Neural progenitor cell (in vitro differentiated cells): ENCODE measurements around the gene TMEM218. TPM values are rescaled to one million over a fixed set of nuclear protein-coding genes. Genes with fewer than 3 reads are reported as not detected.

Experiments used
- DNase-seq: peaks from one replicate; pipeline ENCODE4 v3.0.0-alpha.2; 2016; ENCODE audit warnings: low spot score
- H2AFZ ChIP-seq: fragments of 200-600 bp; sonication (generic); replicated peaks from 2 replicates; pipeline ENCODE4 v1.6.1; 2016; ENCODE audit warnings: antibody characterized with exemption
- H3F3A ChIP-seq: fragments of 200-600 bp; sonication (generic); 2 replicates; pipeline ENCODE4 v1.6.1; 2016; ENCODE audit warnings: antibody characterized with exemption, low read depth
- H3K27ac ChIP-seq: fragments of 200-600 bp; sonication (generic); 2 replicates; pipeline ENCODE4 v1.5.1; 2016; ENCODE audit warnings: mild to moderate bottlenecking
- H3K27me3 ChIP-seq: fragments of 200-600 bp; sonication (generic); 2 replicates; pipeline ENCODE4 v1.6.1; 2016; ENCODE audit warnings: mild to moderate bottlenecking, moderate library complexity
- H3K36me3 ChIP-seq: fragments of 200-600 bp; sonication (generic); 2 replicates; pipeline ENCODE4 v1.5.1; 2016
- H3K4me1 ChIP-seq: fragments of 200-600 bp; sonication (generic); 2 replicates; pipeline ENCODE4 v1.6.1; 2016; ENCODE audit warnings: mixed run types
- H3K4me2 ChIP-seq: fragments of 200-600 bp; sonication (generic); 2 replicates; pipeline ENCODE4 v1.6.1; 2016
- H3K4me3 ChIP-seq: fragments of 200-600 bp; sonication (generic); 2 replicates; pipeline ENCODE4 v1.5.1; 2016
- H3K79me2 ChIP-seq: fragments of 200-600 bp; sonication (generic); 2 replicates; pipeline ENCODE4 v1.6.1; 2016; ENCODE audit warnings: low read depth
- H3K9ac ChIP-seq: fragments of 200-600 bp; sonication (generic); 2 replicates; pipeline ENCODE4 v1.6.1; 2016
- H3K9me3 ChIP-seq: fragments of 200-600 bp; sonication (generic); 2 replicates; pipeline ENCODE4 v1.5.1; 2016; ENCODE audit warnings: low read depth
- H4K20me1 ChIP-seq: fragments of 200-600 bp; sonication (generic); 2 replicates; pipeline ENCODE4 v1.6.1; 2016; ENCODE audit warnings: low read depth
- H3K27ac Mint-ChIP-seq: 3 replicates; pipeline ENCODE4 v1.8.0; 2021; ENCODE audit warnings: mixed read lengths
- H3K27me3 Mint-ChIP-seq: 2 replicates; pipeline ENCODE4 v1.8.0; 2022; ENCODE audit warnings: low read depth, mild to moderate bottlenecking, inconsistent platforms, moderate library complexity, mixed read lengths; ENCODE audit not compliant: insufficient read depth
- H3K36me3 Mint-ChIP-seq: 3 replicates; pipeline ENCODE4 v1.8.0; 2021; ENCODE audit warnings: mixed read lengths
- H3K4me1 Mint-ChIP-seq: 3 replicates; pipeline ENCODE4 v1.8.0; 2021; ENCODE audit warnings: mixed read lengths
- H3K4me3 Mint-ChIP-seq: 3 replicates; pipeline ENCODE4 v1.8.0; 2021; ENCODE audit warnings: mild to moderate bottlenecking, moderate library complexity, mixed read lengths
- H3K9me3 Mint-ChIP-seq: 3 replicates; pipeline ENCODE4 v1.8.0; 2020; ENCODE audit warnings: mixed read lengths
- CTCF ChIP-seq: fragments of 200-600 bp; sonication (generic); IDR thresholded peaks from 2 replicates; pipeline ENCODE4 v1.5.1; 2017; ENCODE audit warnings: antibody characterized with exemption, mild to moderate bottlenecking
- EZH2 ChIP-seq: fragments of 200-600 bp; sonication (generic); IDR thresholded peaks from 2 replicates; pipeline ENCODE4 v1.6.1; 2017; ENCODE audit warnings: antibody characterized with exemption, mild to moderate bottlenecking, moderate library complexity
- EZH2phosphoT487 ChIP-seq: fragments of 200-600 bp; sonication (generic); IDR thresholded peaks from 2 replicates; pipeline ENCODE4 v1.6.1; 2017; ENCODE audit warnings: antibody characterized with exemption
- total RNA-seq: library from RNA; depleted of rRNA; stranded (reverse); fragments of >200 nt; gene quantifications from 2 replicates; pipeline ENCODE4 v1.2.3, GENCODE V29; 2015; ENCODE audit warnings: low replicate concordance

Gene TMEM218
- total RNA-seq, 1 donor from 2014 or later: 44.1 TPM

GRCh38 chr11:125100136-125100535 is 11.3 kb downstream of the TMEM218 start:
- Histone ChIP-seq H2AFZ (no peak overlapping the region), H3K4me3 (no peak overlapping the region), H3K9ac (no peak overlapping the region), H3K79me2 (peaks cover 3% of the 10 kb centered on the region), H3K9me3 (no peaks in the 10 kb centered on the region), H3K4me2 (no peak overlapping the region), H3K4me1 (peaks cover 4% of the 10 kb centered on the region), H3F3A (no peaks in the 10 kb centered on the region), H4K20me1 (no peaks in the 10 kb centered on the region), H3K27ac (no peak overlapping the region), H3K27me3 (no peaks in the 10 kb centered on the region), H3K36me3 (peaks cover 2% of the 10 kb centered on the region)
- no peak overlapping the region for H3K27ac Mint-ChIP-seq
- peaks cover 5% of the 10 kb centered on the region for H3K9me3 Mint-ChIP-seq
- DNase-seq: no peak
- H3K4me3 Mint-ChIP-seq: no peak overlapping the region
- H3K36me3 Mint-ChIP-seq: peaks cover 49% of the 10 kb centered on the region
- no peaks in the 10 kb centered on the region for H3K27me3 Mint-ChIP-seq
- H3K4me1 Mint-ChIP-seq: no peaks in the 10 kb centered on the region
- TF ChIP-seq EZH2phosphoT487 (no peak), EZH2 (no peak), CTCF (no peak)

- H3K9me3 Mint-ChIP-seq: no peaks in the 10 kb centered on the region
- peaks cover 31% of the 10 kb centered on the region for H3K36me3 Mint-ChIP-seq
- H3K4me1 Mint-ChIP-seq: peaks cover 23% of the 10 kb centered on the region
Observed at GRCh38 chr11:125094731-125095130, 16.7 kb downstream of the TMEM218 start.

GRCh38 chr11:125093502-125093901 is 17.9 kb downstream of the TMEM218 start:
- H3K4me2 ChIP-seq: no peak overlapping the region
- H2AFZ ChIP-seq: no peak overlapping the region
- TF ChIP-seq EZH2phosphoT487: no peak
- TF ChIP-seq CTCF: no peak
- TF ChIP-seq EZH2: no peak
- no peaks in the 10 kb centered on the region for H3K9me3 Mint-ChIP-seq
- peaks cover 23% of the 10 kb centered on the region for H3K4me1 Mint-ChIP-seq
- no peak overlapping the region for H3K27ac Mint-ChIP-seq
- H3K36me3 ChIP-seq: peaks cover 5% of the 10 kb centered on the region
- H3K4me3 ChIP-seq: no peak overlapping the region
- DNase-seq: no peak
- H4K20me1 ChIP-seq: no peaks in the 10 kb centered on the region
- H3K27ac ChIP-seq: no peak overlapping the region
- H3K4me1 ChIP-seq: peaks cover 23% of the 10 kb centered on the region
- H3K79me2 ChIP-seq: no peaks in the 10 kb centered on the region
- H3K36me3 Mint-ChIP-seq: peaks cover 23% of the 10 kb centered on the region
- no peak overlapping the region for H3K9ac ChIP-seq
- no peaks in the 10 kb centered on the region for H3K27me3 ChIP-seq
- H3K9me3 ChIP-seq: no peaks in the 10 kb centered on the region
- H3K4me3 Mint-ChIP-seq: no peak overlapping the region
- peaks cover 2% of the 10 kb centered on the region for H3K27me3 Mint-ChIP-seq
- H3F3A ChIP-seq: peaks cover 22% of the 10 kb centered on the region

More at GRCh38 chr11:125094731-125095130, 16.7 kb downstream of the TMEM218 start:
- Mint-ChIP-seq H3K27ac (no peak overlapping the region), H3K4me3 (no peak overlapping the region), H3K27me3 (peaks cover 2% of the 10 kb centered on the region)
- no peak for DNase-seq
- no peak overlapping the region for H3K4me2 ChIP-seq
- H3F3A ChIP-seq: peaks cover 22% of the 10 kb centered on the region
- no peaks in the 10 kb centered on the region for H3K9me3 ChIP-seq
- H3K36me3 ChIP-seq: peaks cover 5% of the 10 kb centered on the region
- H2AFZ ChIP-seq: no peak overlapping the region
- peaks cover 23% of the 10 kb centered on the region for H3K4me1 ChIP-seq
- no peak overlapping the region for H3K27ac ChIP-seq
- H4K20me1 ChIP-seq: no peaks in the 10 kb centered on the region
- no peak overlapping the region for H3K9ac ChIP-seq
- TF ChIP-seq EZH2phosphoT487 (no peak), CTCF (no peak), EZH2 (no peak)
- H3K79me2 ChIP-seq: no peaks in the 10 kb centered on the region
- H3K4me3 ChIP-seq: no peak overlapping the region
- no peaks in the 10 kb centered on the region for H3K27me3 ChIP-seq
